HG03039 (cell line): ENCODE results near the gene NCR2.
A peak's percentile ranks its signal among the peaks of the same experiment; 100 is the strongest.
"Not testable (repeated sequence)": the region's sequence is repeated elsewhere in the genome, so short reads cannot be mapped to it uniquely, and the experiment has no call there.

Experiments used
- ATAC-seq: cut with Tn5 transposase; IDR thresholded peaks from one replicate; pipeline ENCODE4 v1.9.1; 2021; ENCODE audit warnings: mild to moderate bottlenecking, moderate library complexity; ENCODE audit not compliant: unreplicated experiment

NCR2 gene

GRCh38 chr6:41335296-41335695 is at the start of gene NCR2:
NCR2 (plus strand) TSS chr6:41335608; CDS start chr6:41335877, 269 bp downstream.
- ATAC-seq, result no peak

GRCh38 chr6:41286544-41287346 is 48.7 kb upstream of the NCR2 start, which contains the start of gene TREM1:
TREM1 (minus strand) TSS chr6:41286682; CDS start chr6:41286655, 27 bp downstream.
- ATAC-seq, result no peak

GRCh38 chr6:41288030-41288753 is 47.2 kb upstream of the NCR2 start:
- no peak for ATAC-seq

- no peak for ATAC-seq
Observed at GRCh38 chr6:41288754-41289129, 46.7 kb upstream of the NCR2 start.

- no peak for ATAC-seq
Observed at GRCh38 chr6:41289815-41290214, 45.6 kb upstream of the NCR2 start.

GRCh38 chr6:41291717-41292116 is 43.7 kb upstream of the NCR2 start:
- ATAC-seq, result no peak

- no peak for ATAC-seq
Observed at GRCh38 chr6:41294214-41294872, 41.1 kb upstream of the NCR2 start.

GRCh38 chr6:41297248-41297647 is 38.2 kb upstream of the NCR2 start:
- ATAC-seq, result not testable (repeated sequence)

GRCh38 chr6:41298785-41299502 is 36.5 kb upstream of the NCR2 start:
- no peak for ATAC-seq

- no peak for ATAC-seq
Observed at GRCh38 chr6:41302638-41303037, 32.8 kb upstream of the NCR2 start.

GRCh38 chr6:41306187-41306854 is 29.1 kb upstream of the NCR2 start:
- no peak for ATAC-seq

GRCh38 chr6:41315203-41315602 is 20.2 kb upstream of the NCR2 start:
- ATAC-seq, result no peak

GRCh38 chr6:41315943-41316620 is 19.3 kb upstream of the NCR2 start:
- no peak for ATAC-seq

- no peak for ATAC-seq
Observed at GRCh38 chr6:41318261-41318653, 17.2 kb upstream of the NCR2 start.

GRCh38 chr6:41318654-41319565 is 16.5 kb upstream of the NCR2 start:
- peak; percentile 93 for ATAC-seq

- no peak for ATAC-seq
Observed at GRCh38 chr6:41321183-41321582, 14.2 kb upstream of the NCR2 start.

GRCh38 chr6:41325446-41326066 is 9.9 kb upstream of the NCR2 start:
- ATAC-seq, result no peak

GRCh38 chr6:41326092-41326491 is 9.3 kb upstream of the NCR2 start:
- ATAC-seq, result no peak
